IPS-NIHi11 (cell line): ENCODE measurements around the gene SIDT2.
"Not testable (repeated sequence)": the region's sequence is repeated elsewhere in the genome, so short reads cannot be mapped to it uniquely, and the experiment has no call there.

ENCODE experiments used
- DNase-seq: peaks from one replicate; pipeline ENCODE4 v3.0.0; 2012; ENCODE audit warnings: mixed read lengths, low spot score

The SIDT2 gene

GRCh38 chr11:117204283-117205080, 25.9 kb downstream of the SIDT2 start:
- DNase-seq, result no peak

- no peak for DNase-seq
Measured at GRCh38 chr11:117205211-117205818, 26.8 kb downstream of the SIDT2 start.

- DNase-seq, result not testable (repeated sequence)
Measured at GRCh38 chr11:117206111-117206510, 27.6 kb downstream of the SIDT2 start.

GRCh38 chr11:117206859-117207258, 28.3 kb downstream of the SIDT2 start:
- DNase-seq, result not testable (repeated sequence)

GRCh38 chr11:117207481-117207880, 28.9 kb downstream of the SIDT2 start:
- DNase-seq, result not testable (repeated sequence)

- not testable (repeated sequence) for DNase-seq
Measured at GRCh38 chr11:117208710-117209109, 30.2 kb downstream of the SIDT2 start.

GRCh38 chr11:117209351-117210125, 31.0 kb downstream of the SIDT2 start:
- not testable (repeated sequence) for DNase-seq

GRCh38 chr11:117210620-117211019, 32.1 kb downstream of the SIDT2 start:
- no peak for DNase-seq

GRCh38 chr11:117212697-117213355, 34.3 kb downstream of the SIDT2 start:
- no peak for DNase-seq

GRCh38 chr11:117214404-117215110, 36.0 kb downstream of the SIDT2 start:
- no peak for DNase-seq

GRCh38 chr11:117217141-117218084, 38.9 kb downstream of the SIDT2 start:
- DNase-seq, result no peak

- no peak for DNase-seq
Measured at GRCh38 chr11:117218133-117218915, 39.8 kb downstream of the SIDT2 start.

GRCh38 chr11:117219001-117219400, 40.5 kb downstream of the SIDT2 start:
- DNase-seq, result no peak

- no peak for DNase-seq
Measured at GRCh38 chr11:117219455-117219854, 40.9 kb downstream of the SIDT2 start.

- no peak for DNase-seq
Measured at GRCh38 chr11:117219995-117220394, 41.5 kb downstream of the SIDT2 start.

- DNase-seq, result no peak
Measured at GRCh38 chr11:117220568-117220967, 42.0 kb downstream of the SIDT2 start.

GRCh38 chr11:117220999-117221774, 42.6 kb downstream of the SIDT2 start:
- no peak for DNase-seq

GRCh38 chr11:117221775-117222517, 43.4 kb downstream of the SIDT2 start:
- DNase-seq, result no peak
